IPS-11a (cell line): ENCODE results near the gene TCTN1.
"Not testable (repeated sequence)": the region's sequence is repeated elsewhere in the genome, so short reads cannot be mapped to it uniquely, and the experiment has no call there.

ENCODE experiments used
- H3K4me3 ChIP-seq: one replicate; pipeline ENCODE4 v1.5.1; 2013; ENCODE audit warnings: low read depth, low read length, control low read depth

The TCTN1 gene

DNA sequence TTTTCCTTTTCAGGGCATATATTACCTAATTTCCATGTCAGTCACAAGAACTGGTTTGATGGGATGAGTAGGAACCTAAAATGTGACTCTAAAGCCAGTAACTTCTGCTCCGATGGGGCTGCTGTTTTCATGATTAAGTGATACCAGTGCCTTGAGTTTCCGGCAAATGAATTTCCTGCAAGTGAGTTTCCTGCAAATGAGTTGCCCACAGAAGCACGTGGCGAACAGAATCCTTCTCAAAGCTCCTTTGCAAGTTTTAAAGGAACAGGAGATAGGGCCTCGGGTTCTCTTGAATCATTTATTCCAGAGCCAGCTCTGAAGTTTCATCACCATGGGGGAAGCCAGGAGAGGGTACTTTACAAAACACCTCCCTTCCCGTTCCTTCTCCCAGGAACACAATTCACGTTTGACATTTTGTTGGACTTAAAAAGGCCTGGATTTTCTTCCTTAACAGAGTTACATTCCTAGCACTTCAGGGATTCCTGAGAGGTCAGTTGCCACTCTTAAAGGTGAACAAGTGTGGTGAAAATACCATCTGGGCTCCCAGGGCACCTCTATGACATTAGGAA, 28.6 kb upstream of the TCTN1 start:
- H3K4me3 ChIP-seq: no peak overlapping the region

DNA sequence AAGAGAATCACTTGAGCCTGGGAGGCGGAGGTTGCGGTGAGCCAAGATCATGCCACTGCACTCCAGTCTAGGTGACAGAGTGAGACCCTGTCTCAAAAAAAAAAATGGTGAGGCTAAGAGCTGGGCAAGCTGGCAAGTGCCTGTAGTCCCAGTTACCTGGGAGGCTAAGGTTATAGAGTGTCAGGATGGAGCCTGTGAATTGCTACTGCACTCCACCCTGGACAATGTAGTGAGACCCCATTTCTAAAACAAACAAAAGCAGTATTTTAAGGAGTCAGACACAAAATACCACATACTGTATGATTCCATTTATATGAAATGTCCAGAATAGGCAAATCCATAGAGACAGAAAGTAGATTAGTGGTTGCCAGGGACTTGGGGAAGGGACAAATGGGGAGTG, 26.8 kb upstream of the TCTN1 start:
- not testable (repeated sequence) for H3K4me3 ChIP-seq

DNA sequence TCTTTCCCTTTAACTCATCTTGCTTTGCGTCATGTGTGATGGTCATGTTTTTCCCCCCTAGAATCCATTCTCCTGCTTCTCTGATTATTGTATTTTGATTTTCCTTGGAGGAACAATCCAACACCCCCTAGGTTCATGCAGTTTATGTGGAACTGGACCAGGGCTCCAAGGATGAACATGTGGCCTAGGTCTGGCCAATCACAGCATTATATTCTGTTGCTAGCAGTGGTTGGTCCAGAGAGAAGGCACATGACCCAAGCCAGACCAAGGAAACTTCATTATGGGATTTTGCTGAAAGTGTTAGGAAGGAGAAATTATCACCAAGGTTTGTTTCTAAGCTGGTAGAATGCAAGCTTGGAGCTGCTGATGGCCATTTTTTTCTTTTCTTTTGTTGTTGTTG, 23.9 kb upstream of the TCTN1 start:
- no peak overlapping the region for H3K4me3 ChIP-seq

DNA sequence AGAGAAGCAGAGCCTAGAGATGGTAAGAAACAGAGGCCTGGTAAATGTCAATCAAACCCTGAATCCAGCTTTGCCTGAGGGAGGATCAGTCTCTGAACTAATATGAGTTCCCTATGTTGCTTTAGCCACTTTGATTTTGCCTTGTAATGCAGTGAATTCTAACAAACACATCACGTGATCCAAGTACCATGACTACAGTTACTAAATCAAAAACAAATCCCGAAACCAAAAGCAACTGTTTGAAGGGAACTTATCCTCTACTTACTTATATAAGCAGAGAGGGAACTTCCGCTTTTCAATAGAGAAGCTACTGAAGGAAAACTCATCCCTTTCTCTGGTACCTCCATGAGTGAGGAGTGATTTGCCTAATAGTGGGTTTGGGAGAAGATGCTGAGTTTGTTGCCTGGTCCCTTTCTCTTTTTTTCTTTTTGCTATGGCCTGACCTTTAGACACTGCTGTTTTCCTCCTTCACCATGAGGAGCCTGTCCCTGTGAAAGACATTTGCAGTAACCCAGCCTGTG, 23.1 kb upstream of the TCTN1 start:
- H3K4me3 ChIP-seq: no peak overlapping the region

DNA sequence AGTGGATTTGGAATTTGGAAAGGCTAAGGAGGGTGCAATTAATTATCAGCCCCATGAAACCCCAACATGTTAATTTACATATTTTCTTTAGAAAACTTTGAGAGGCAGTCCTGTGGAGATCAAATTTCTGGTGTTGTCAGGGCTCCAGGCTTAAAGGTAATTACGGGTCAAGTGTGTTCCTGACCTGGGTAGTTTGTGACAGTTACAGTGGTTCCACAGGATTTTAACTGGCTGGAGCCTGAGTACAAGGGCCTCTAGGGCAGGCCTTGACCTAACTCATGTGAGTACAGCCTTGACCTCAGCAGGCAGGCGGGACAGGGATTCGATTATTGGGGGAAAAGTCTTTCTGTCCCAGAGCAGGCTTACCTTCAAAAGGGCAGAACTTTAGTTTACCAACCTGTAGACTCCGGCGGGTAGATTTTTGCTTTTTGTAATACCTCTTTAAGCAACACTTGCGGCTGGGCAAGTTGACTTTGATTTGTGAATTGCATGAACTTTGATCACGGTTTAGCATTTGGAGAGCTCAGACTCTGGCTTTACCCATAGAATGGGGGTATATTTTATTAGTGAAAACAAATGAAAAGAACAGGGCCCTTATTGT, 22.4 kb upstream of the TCTN1 start:
- no peak overlapping the region for H3K4me3 ChIP-seq

DNA sequence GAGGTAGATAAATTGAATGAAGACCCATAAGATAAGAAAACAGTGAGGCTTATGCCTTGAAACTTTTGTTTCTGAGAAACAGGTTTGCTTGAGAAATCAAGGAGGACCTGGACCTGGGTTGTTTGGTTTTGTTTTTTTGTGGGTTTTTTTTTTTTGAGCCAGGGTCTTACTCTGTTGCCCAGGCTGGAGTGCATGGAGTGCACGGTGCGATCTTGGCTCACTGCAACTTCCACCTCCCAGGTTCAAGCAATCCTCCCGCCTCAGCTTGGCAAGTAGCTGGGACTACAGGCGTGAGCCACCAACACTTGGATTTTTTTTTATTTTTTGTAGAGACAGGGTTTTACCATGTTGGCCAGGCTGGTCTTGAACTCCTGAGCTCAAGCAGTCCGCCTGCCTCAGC, 21.9 kb upstream of the TCTN1 start:
- H3K4me3 ChIP-seq: no peak overlapping the region

DNA sequence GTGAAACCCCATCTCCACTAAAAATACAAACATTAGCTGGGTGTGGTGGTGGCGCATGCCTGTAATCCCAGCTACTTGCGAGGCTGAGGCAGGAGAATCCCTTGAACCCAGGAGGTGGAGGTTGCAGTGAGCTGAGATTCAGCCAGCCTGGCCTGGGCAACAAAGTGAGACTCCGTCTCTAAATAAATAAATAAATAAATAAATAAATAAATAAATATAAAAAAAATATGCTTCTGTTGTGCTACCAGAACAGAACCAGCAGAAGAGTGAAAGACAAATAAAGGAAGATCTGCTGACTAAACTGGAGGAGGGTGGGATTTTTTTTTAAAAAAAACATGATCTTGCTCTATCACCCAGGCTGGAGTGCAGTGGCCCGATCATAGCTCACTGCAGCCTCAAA, 21.0 kb upstream of the TCTN1 start:
- H3K4me3 ChIP-seq: not testable (repeated sequence)

DNA sequence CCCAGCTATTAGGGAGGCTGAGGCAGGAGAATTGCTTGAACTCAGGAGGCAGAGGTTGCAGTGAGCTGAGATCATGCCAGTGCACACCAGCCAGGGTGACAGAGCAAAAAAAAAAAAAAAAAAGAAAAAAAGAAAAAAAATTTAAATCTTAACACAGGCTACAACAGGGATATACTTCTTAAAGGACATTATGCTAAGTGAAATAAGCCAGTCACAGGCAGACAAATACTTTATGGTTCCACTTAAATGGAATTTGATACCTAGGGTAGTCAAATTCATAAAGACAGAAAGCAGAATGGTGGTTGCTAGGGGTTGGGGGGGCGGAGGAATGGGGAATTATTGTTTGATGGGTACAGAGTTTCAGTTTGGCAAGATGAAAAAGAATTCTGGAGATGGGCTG, 16.0 kb upstream of the TCTN1 start:
- no peak overlapping the region for H3K4me3 ChIP-seq

DNA sequence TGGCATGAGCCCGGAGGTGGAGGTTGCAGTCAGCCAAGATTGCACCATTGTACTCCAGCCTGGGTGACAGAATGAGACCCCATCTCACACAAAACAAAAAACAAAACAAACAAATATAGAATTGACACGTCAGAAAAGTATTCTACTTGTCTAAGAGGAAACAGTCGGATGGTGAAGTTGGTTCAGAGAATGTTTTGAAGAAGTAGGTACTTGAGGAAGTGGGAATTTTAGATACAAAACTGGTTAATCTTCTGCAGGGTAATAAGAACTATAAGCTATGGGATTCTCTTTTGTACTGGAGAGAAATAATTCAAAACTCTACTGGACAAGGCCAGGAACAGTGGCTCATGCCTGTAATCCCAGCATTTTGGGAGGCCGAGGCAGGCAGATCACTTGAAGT, 14.6 kb upstream of the TCTN1 start:
- H3K4me3 ChIP-seq: no peak overlapping the region

DNA sequence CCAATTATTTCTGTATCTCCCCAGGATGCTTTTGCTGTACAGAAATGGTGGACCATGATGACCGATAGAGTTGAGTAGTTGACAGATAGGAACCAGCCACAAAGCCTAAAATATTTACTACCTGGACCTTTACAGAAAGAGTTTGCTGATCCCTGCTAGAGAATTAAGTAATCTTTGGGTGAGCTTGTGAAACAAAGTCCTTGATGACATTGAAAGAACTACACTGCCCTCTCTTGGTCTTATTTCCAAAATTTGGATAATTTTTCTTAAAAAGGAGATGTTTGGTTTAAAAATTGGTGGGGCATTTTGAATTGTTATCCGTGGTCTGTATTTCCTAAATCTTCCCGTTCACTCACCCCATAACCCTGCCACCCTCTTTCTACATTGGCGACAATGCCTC, 13.7 kb upstream of the TCTN1 start:
- H3K4me3 ChIP-seq: no peak overlapping the region

DNA sequence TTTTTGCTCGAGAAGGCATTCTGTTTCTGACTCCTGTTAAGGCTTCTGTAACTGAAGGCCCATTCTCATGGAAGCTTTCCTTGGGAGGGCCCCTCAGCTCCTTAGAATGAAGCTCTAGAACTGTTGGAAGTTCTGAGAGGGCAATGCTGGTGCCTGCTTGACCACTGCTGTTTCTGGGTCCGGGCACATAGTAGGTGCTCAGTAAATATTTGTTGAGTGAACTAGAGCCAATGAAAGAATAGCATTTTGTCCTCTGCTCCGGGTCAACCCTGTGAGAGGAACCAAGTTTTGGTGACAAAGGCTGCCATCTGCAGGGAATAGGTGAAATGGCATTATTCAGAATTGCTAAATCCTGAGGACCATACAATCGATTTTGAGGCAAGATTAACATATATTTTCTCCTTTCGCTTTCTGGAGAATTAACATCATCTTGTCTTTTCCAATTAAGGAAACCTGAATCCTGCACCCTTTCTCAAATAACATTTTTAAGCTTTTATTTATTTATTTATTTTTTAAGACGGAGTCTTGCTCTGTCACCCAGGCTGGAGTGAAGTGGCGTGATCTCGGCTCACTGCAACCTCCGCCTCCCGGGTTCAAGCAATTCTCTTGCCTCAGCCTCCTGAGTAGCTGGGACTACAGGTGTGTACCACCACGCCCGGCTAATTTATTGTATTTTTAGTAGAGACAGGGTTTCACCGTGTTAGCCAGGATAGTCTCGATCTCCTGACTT, 11.7 kb upstream of the TCTN1 start:
- H3K4me3 ChIP-seq: not testable (repeated sequence)

DNA sequence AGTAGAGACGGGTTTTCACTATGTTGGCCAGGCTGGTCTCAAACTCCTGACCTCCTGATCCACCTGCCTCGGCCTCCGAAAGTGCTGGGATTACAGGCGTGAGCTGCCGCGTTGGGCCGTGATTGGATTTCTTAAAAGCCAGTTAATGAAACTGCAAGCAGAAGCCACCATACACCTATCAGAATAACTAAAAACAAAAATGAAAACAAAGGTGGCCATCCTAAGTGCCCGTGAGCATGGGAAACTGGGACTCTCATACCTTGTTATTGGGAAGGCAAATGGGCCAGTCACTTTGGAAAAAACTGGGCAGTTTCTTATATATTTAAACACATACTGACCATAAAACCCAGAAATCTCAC, 7.7 kb upstream of the TCTN1 start:
- no peak overlapping the region for H3K4me3 ChIP-seq

DNA sequence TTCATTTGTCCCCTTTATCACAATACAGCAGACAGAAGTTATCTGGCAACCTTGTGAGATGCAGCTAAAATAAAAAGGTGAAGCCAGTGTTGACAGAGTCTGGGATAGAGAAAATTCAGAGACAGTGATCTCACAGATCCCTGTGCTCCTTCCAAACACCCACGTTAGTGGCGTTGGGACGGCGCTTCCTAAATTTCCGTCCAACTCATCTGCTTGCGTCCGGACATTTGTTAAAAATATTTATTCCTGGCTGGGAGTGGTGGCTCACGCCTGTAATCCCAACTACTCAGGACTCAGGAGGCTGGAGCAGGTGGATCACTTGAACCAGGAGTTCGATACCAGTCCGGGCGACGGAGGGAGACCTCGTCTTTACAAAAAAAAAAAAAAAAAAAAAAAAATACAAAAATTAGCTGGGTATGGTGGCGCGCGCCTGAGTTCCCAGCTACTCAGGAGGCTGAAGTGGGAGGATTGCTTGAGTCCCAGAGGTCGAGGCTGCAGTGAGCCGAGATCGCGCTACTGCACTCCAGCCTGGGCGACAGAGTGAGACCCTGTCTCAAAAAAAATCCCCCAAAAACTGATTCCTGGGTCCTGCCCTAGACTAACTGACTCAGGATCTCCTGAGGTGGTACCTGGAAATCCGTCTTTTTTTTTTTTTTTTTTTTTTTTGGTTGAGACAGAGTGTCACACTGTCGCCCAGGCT, 708 bp upstream of the TCTN1 start:
- peak overlapping the region; percentile 71 for H3K4me3 ChIP-seq

DNA sequence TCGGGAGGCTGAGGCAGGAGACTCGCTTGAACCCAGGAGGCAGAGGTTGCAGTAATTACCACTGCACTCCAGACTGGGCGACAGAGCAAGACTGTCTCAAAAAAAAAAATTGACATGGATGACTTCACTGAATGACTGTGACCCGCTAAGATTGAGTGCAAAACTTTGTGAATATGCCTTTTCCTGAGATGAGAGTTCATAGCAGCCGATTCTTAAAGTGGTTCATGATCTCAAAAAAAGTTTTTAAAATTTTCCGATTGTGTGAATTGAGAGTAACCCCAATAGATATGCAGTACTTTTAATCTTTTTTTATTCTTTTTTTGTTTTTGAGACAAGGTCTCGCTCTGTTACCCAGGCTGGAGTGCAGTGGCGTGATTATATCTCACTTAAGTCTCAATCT, 1.2 kb downstream of the TCTN1 start:
- no peak overlapping the region for H3K4me3 ChIP-seq

DNA sequence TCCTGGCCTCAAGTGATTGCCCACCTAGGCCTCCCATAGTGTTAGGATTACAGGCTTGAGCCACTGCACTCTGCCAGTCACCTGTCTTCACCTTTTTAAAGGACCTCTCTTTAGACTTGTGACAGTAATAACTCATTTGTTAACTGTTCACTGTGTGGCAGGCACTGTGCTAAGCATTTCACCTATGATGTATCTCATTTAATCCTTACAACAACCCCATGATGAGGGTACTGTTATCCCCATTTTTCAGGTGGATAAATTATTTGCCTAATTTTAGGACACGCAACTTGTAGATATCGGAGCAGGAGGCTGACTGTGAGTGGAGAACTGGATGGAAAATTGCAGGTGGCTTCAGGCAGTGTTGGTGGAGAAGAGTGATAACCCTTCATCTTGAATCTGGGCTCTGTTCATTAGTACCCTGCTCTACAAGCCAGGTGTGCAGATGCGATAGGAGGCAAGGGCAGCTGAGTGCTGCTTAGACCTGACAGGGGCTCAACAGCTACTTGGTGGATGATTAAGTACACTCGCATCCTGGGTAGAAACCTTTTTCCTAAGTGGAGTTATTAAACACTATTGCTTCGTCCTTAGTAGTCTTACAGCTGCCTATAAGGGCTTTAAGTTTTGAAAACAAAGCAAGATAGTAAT, 2.7 kb downstream of the TCTN1 start:
- H3K4me3 ChIP-seq: no peak overlapping the region

DNA sequence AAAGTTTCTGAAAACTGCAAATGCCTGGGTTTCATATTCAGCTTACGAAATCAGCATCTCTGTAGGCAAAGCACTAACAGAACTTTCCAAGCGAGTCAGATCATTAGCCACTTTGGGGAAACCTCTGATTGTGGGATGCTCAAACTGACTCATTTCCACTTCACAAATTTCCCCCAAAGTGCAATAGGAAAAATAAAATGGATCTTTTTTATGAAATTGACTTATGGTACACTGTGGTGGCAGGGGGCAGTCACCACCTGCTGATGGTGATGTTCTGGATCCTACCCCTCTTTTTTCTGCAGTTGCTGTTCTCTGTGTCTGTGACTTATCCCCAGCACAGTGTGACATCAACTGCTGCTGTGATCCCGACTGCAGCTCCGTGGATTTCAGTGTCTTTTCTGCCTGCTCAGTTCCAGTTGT, 5.6 kb downstream of the TCTN1 start:
- no peak overlapping the region for H3K4me3 ChIP-seq

DNA sequence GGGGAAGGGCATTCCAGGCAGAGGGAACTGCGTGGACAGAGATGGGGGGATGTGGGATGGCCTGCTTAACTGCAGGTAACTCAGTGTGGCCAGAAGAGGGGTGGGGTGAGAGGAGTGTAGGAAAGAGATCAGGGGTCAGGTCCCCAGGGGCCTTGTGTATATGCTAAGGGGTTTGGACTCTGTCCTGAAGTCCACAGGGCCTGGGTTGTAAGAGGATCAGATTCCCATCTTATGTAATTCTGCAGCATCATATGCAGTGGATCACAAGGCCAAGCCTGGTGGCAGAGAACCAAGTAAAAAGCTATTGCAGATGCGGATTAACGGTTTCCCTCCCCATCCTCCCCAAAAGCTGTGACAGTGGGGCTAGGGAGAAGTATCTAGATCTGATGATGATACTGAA, 8.7 kb downstream of the TCTN1 start:
- no peak overlapping the region for H3K4me3 ChIP-seq

DNA sequence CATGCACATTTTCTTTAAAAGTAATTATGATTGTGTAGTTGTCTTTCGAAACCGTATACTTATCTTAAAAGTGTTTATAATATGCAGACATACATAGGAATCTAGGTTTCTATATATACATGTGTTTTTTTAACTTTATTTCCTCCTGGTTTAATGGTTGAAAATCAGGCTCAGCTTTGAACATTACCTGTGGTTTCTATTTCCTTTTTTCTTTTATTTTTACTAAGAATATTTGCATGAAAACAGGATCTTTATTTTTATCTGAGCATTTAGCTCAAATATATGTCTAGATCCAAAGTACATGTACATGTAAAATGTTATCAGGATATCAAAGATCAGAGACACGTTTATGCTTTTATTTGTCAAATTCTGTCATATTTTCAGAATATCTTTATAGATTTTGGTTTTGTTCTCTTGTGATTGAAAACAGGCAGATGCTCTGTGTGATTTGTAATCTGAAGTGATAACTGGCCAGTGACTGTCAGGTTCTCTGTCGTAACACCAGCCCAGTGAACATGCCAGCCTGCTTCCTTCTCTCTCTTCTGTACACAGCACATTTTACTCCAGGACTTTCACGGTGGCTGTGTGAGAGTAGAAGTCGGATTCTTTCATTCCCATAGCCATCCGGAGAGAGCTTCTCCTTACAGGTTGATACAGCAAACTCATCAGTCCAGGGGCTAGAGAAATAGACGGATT, 13.7 kb downstream of the TCTN1 start:
- no peak overlapping the region for H3K4me3 ChIP-seq

DNA sequence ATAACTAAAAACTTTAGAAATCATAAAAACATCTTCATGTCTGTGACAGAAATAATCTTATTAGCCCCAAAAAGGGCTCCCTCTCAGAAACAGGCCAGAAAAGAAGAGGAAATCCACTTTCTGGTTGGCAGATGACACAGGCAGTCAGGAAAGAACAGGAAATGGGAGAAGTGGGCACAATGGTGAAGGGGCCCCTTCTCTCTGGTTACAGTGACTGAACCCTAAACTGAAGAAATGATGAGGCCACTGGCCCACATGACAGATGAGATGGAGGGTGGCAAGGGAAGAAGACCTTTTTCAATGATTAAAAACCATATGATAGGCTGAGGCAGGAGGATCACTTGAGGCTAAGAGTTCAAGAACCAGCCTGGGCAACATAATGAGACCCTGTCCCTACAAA, 21.1 kb downstream of the TCTN1 start:
- H3K4me3 ChIP-seq: no peak overlapping the region

DNA sequence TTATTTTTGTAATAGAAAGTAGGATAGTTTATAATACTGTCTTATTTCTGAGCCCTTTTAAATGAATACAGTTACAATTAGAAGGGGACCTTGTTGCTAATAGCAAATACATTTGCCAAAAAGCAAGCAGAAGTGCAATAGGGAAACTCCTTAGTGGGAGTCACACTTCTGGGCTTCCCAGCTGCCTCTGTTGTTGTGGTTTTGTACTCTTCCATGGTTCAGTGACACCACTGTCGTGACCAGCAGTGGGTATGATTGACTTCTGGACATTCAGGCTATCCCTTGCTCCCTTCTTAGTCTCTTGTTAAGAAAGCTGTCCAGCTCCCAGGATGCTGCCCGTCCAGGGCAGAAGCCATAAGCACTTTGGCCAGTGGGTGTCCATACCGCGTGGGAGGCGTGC, 22.6 kb downstream of the TCTN1 start:
- H3K4me3 ChIP-seq: no peak overlapping the region
